Measurements from ENCODE around the gene CAMTA1.

- TF ChIP-seq ATF3 (IDR thresholded peaks at IDR 0.05) (no peak), CTCF (IDR thresholded peaks at IDR 0.05; ENCODE audit: low read depth, low read length, missing input control) (no peak), FOXA2 (IDR thresholded peaks at IDR 0.05) (no peak), SP1 (IDR thresholded peaks at IDR 0.05) (no peak), GABPA (IDR thresholded peaks at IDR 0.05 in 1 of 2, conservative IDR thresholded peaks at IDR 0.05 in 1 of 2) (no peak), JUND (IDR thresholded peaks at IDR 0.05) (no peak), FOXA1 (IDR thresholded peaks at IDR 0.05) (no peak), EGR1 (IDR thresholded peaks at IDR 0.05; ENCODE audit: low read depth in 2 of 2) (no peak), REST (IDR thresholded peaks at IDR 0.05) (no peak), MAX (IDR thresholded peaks at IDR 0.05) (no peak)
Measured at GRCh38 chr1:7608628-7609305, 823.5 kb downstream of the CAMTA1 start.

Measured in liver (tissue), 3 donors.